GM12801 (cell line): ENCODE results near the gene PLEKHS1.

Source experiments
- CTCF ChIP-seq: IDR thresholded peaks from one replicate; pipeline ENCODE4 v1.5.1; 2011; ENCODE audit warnings: control low read depth; ENCODE audit not compliant: insufficient read length; ENCODE audit errors: extremely low read depth

The PLEKHS1 gene

GRCh38 chr10:113732160-113732881 lies 19.2 kb upstream of the PLEKHS1 start:
- TF ChIP-seq CTCF: no peak

GRCh38 chr10:113732966-113733365 lies 18.5 kb upstream of the PLEKHS1 start:
- TF ChIP-seq CTCF: no peak

- TF ChIP-seq CTCF: no peak
Measured at GRCh38 chr10:113733635-113734034, 17.8 kb upstream of the PLEKHS1 start.

- TF ChIP-seq CTCF: no peak
Measured at GRCh38 chr10:113735913-113736312, 15.6 kb upstream of the PLEKHS1 start.

- no peak for TF ChIP-seq CTCF
Measured at GRCh38 chr10:113736576-113736975, 14.9 kb upstream of the PLEKHS1 start.

GRCh38 chr10:113739031-113739430 lies 12.5 kb upstream of the PLEKHS1 start:
- no peak for TF ChIP-seq CTCF

GRCh38 chr10:113739577-113739976 lies 11.9 kb upstream of the PLEKHS1 start:
- no peak for TF ChIP-seq CTCF
